Ishikawa (cell line): ENCODE results near the gene ACSM6.

ENCODE experiments used
- RAD21 ChIP-seq: IDR thresholded peaks from 2 replicates; pipeline ENCODE4 v1.6.1; 2012; ENCODE audit warnings: low read depth
- TAF1 ChIP-seq: IDR thresholded peaks from 2 replicates; pipeline ENCODE4 v1.6.1; 2012; ENCODE audit warnings: low read depth, mild to moderate bottlenecking
- TF ChIP-seq, protein P1 (sequence below): IDR thresholded peaks from 2 replicates; pipeline ENCODE4 v1.6.1; 2012
- TF ChIP-seq, protein P2 (sequence below): IDR thresholded peaks from 2 replicates; pipeline ENCODE4 v1.6.1; 2012; ENCODE audit warnings: low read depth, mild to moderate bottlenecking
- TF ChIP-seq, protein P3 (sequence below): IDR thresholded peaks from 2 replicates; pipeline ENCODE4 v1.6.1; 2012

DNA sequence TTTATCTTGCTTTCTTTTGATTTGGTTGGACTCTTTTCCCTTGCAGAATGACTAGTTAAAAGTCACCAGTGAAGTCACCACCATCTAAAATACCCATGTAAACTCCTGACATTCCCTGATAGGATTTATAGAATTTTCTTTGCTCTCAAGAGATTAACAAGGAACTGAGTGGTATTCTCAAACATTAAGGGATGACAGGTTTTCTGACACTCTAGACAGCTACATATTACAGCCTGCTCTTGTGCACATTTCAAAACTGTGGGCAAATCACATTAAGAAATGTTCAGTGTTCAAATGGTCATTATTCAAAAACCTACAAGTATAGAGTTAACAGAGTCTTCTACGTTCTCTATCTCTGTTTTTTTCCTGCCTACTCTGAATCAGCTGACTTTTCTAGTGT, 15.8 kb upstream of the ACSM6 start:
- TF ChIP-seq, protein P1, sequence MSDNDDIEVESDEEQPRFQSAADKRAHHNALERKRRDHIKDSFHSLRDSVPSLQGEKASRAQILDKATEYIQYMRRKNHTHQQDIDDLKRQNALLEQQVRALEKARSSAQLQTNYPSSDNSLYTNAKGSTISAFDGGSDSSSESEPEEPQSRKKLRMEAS, result no peak
- TF ChIP-seq, protein P2, sequence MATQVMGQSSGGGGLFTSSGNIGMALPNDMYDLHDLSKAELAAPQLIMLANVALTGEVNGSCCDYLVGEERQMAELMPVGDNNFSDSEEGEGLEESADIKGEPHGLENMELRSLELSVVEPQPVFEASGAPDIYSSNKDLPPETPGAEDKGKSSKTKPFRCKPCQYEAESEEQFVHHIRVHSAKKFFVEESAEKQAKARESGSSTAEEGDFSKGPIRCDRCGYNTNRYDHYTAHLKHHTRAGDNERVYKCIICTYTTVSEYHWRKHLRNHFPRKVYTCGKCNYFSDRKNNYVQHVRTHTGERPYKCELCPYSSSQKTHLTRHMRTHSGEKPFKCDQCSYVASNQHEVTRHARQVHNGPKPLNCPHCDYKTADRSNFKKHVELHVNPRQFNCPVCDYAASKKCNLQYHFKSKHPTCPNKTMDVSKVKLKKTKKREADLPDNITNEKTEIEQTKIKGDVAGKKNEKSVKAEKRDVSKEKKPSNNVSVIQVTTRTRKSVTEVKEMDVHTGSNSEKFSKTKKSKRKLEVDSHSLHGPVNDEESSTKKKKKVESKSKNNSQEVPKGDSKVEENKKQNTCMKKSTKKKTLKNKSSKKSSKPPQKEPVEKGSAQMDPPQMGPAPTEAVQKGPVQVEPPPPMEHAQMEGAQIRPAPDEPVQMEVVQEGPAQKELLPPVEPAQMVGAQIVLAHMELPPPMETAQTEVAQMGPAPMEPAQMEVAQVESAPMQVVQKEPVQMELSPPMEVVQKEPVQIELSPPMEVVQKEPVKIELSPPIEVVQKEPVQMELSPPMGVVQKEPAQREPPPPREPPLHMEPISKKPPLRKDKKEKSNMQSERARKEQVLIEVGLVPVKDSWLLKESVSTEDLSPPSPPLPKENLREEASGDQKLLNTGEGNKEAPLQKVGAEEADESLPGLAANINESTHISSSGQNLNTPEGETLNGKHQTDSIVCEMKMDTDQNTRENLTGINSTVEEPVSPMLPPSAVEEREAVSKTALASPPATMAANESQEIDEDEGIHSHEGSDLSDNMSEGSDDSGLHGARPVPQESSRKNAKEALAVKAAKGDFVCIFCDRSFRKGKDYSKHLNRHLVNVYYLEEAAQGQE, result no peak
- TF ChIP-seq RAD21 (no peak), TAF1 (no peak)
- TF ChIP-seq, protein P3, sequence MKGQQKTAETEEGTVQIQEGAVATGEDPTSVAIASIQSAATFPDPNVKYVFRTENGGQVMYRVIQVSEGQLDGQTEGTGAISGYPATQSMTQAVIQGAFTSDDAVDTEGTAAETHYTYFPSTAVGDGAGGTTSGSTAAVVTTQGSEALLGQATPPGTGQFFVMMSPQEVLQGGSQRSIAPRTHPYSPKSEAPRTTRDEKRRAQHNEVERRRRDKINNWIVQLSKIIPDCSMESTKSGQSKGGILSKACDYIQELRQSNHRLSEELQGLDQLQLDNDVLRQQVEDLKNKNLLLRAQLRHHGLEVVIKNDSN, result no peak
